A673 (cell line): ENCODE results near the gene MTR. TPM values are rescaled to one million over a fixed set of nuclear protein-coding genes. Genes with fewer than 3 reads are reported as not detected.

ENCODE experiments used
- BruUV-seq: library from RNA; stranded (reverse); fragments of 400-500 nt; replicated peaks from 2 replicates; lab custom pipeline; 2021; lab: Mats Ljungman, UMichigan
- CTCF ChIA-PET: fragments of 300-600 bp; sonication (Branson Sonifier 250); formaldehyde crosslinking; loops from one replicate; lab custom pipeline; 2022; ENCODE audit warnings: antibody characterized with exemption; lab: Charles Lee
- POLR2A ChIA-PET: fragments of 300-600 bp; sonication (Branson Sonifier 250); formaldehyde crosslinking; loops from one replicate; lab custom pipeline; 2022; ENCODE audit warnings: antibody characterized with exemption; ENCODE audit not compliant: low non-redundant PET; lab: Charles Lee
- DNase-seq: peaks from one replicate; pipeline ENCODE4 v3.0.0-alpha.2; 2015; ENCODE audit warnings: low spot score
- H3K27ac ChIP-seq: fragments of 200-600 bp; sonication (generic); 2 replicates; pipeline ENCODE4 v1.5.1; 2016; ENCODE audit warnings: mixed run types, low read depth, mild to moderate bottlenecking, mixed read lengths, antibody characterized with exemption, low read length; ENCODE audit not compliant: poor library complexity, severe bottlenecking
- H3K27me3 ChIP-seq: fragments of 200-600 bp; sonication (generic); replicated peaks from 2 replicates; pipeline ENCODE4 v1.6.1; 2017; ENCODE audit warnings: mixed run types, low read depth, mild to moderate bottlenecking, mixed read lengths, antibody characterized with exemption, low read length; ENCODE audit not compliant: insufficient read depth, poor library complexity
- H3K36me3 ChIP-seq: fragments of 200-600 bp; sonication (generic); 2 replicates; pipeline ENCODE4 v1.6.1; 2016; ENCODE audit warnings: mixed run types, mild to moderate bottlenecking, mixed read lengths, antibody characterized with exemption, low read length; ENCODE audit not compliant: insufficient read depth, poor library complexity, severe bottlenecking
- H3K4me1 ChIP-seq: fragments of 200-600 bp; sonication (generic); 2 replicates; pipeline ENCODE4 v1.6.1; 2017; ENCODE audit warnings: mixed run types, mild to moderate bottlenecking, mixed read lengths, antibody characterized with exemption, low read length; ENCODE audit not compliant: insufficient read depth, poor library complexity, severe bottlenecking
- H3K4me3 ChIP-seq: fragments of 200-600 bp; sonication (generic); 2 replicates; pipeline ENCODE4 v1.5.1; 2016; ENCODE audit warnings: low read depth, mixed run types, mild to moderate bottlenecking, mixed read lengths, low read length; ENCODE audit not compliant: poor library complexity, severe bottlenecking
- H3K9me3 ChIP-seq: fragments of 200-600 bp; sonication (generic); 2 replicates; pipeline ENCODE4 v1.6.1; 2016; ENCODE audit warnings: mixed run types, low read depth, mild to moderate bottlenecking, mixed read lengths, antibody characterized with exemption, low read length; ENCODE audit not compliant: poor library complexity, severe bottlenecking
- EZH2 ChIP-seq: fragments of 200-600 bp; sonication (generic); IDR thresholded peaks from 2 replicates; pipeline ENCODE4 v1.6.1; 2017; ENCODE audit warnings: borderline replicate concordance, low read depth, mild to moderate bottlenecking, mixed read lengths, antibody characterized with exemption, low read length; ENCODE audit not compliant: poor library complexity, severe bottlenecking
- intact Hi-C: fragments of 100-400 bp; cut with micrococcal nuclease; formaldehyde crosslinking; loops from one replicate; pipeline ENCODE4 v1.10.0; 2022; ENCODE audit not compliant: unreplicated experiment
- total RNA-seq: library from RNA; stranded (reverse); gene quantifications from 2 replicates; pipeline ENCODE4 v1.2.3, GENCODE V29; 2021
- TF ChIP-seq, protein P1 (sequence below): fragments of 300-800, 200-600 bp; sonication (generic); conservative IDR thresholded peaks from 2 replicates; pipeline ENCODE4 v1.5.1; 2017; ENCODE audit warnings: low read depth, mild to moderate bottlenecking, antibody characterized with exemption, low read length, moderate library complexity, mixed read lengths

MTR gene
- total RNA-seq, 1 experiment from 2014 or later: 36.0 TPM

DNA sequence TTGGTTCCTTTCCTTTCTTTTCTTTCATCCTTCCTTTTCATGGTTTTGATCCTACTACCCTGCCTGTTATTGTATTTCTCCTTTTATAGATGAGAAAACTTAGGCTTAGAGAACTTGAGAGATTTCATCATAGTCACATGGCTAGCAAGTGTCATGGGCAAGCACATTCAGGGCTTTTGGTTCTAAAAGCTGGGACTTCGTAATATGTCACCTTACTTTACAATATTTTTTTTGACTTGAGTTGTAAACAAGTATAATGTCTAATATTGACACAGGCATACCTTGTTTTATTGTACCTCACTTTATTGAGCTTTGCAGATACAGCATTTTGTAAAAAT, 70.7 kb downstream of the MTR start:
- H3K27me3 ChIP-seq: no peaks in the 10 kb centered on the region
- H3K9me3 ChIP-seq: no peaks in the 10 kb centered on the region
- no peak for TF ChIP-seq EZH2
- TF ChIP-seq, protein P1, sequence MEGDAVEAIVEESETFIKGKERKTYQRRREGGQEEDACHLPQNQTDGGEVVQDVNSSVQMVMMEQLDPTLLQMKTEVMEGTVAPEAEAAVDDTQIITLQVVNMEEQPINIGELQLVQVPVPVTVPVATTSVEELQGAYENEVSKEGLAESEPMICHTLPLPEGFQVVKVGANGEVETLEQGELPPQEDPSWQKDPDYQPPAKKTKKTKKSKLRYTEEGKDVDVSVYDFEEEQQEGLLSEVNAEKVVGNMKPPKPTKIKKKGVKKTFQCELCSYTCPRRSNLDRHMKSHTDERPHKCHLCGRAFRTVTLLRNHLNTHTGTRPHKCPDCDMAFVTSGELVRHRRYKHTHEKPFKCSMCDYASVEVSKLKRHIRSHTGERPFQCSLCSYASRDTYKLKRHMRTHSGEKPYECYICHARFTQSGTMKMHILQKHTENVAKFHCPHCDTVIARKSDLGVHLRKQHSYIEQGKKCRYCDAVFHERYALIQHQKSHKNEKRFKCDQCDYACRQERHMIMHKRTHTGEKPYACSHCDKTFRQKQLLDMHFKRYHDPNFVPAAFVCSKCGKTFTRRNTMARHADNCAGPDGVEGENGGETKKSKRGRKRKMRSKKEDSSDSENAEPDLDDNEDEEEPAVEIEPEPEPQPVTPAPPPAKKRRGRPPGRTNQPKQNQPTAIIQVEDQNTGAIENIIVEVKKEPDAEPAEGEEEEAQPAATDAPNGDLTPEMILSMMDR: no peak
- intact Hi-C loops: no loop called here
- CTCF ChIA-PET: no interaction called here
- no peak overlapping the region for H3K27ac ChIP-seq
- no peak overlapping the region for H3K4me3 ChIP-seq
- peaks cover 20% of the 10 kb centered on the region for H3K36me3 ChIP-seq
- H3K4me1 ChIP-seq: no peaks in the 10 kb centered on the region
- BruUV-seq: no TSS peak
- POLR2A ChIA-PET: no interaction called here
- DNase-seq: no peak

- Histone ChIP-seq H3K4me3 (no peak overlapping the region), H3K9me3 (no peaks in the 10 kb centered on the region), H3K27me3 (no peaks in the 10 kb centered on the region), H3K4me1 (no peaks in the 10 kb centered on the region), H3K36me3 (peaks cover 12% of the 10 kb centered on the region), H3K27ac (no peak overlapping the region)
- ChIA-PET POLR2A (no interaction called here), CTCF (no interaction called here)
- DNase-seq: peak; percentile 54
- intact Hi-C loops: loop anchor here (1.0 kb wide), 1 partner anchor 260 kb away; no protein-coding TSS in a partner anchor
- BruUV-seq: no TSS peak
- no peak for TF ChIP-seq EZH2
- TF ChIP-seq, protein P1: peak; percentile 75
These were observed 73.8 kb downstream of the MTR start for GRCh38 chr1:236868625-236869467.

- Histone ChIP-seq H3K9me3 (no peaks in the 10 kb centered on the region), H3K27me3 (no peaks in the 10 kb centered on the region), H3K36me3 (peaks cover 12% of the 10 kb centered on the region), H3K4me1 (no peaks in the 10 kb centered on the region), H3K4me3 (no peak overlapping the region), H3K27ac (no peak overlapping the region)
- CTCF ChIA-PET: no interaction called here
- POLR2A ChIA-PET: no interaction called here
- no TSS peak for BruUV-seq
- TF ChIP-seq, protein P1: no peak
- TF ChIP-seq EZH2: no peak
- DNase-seq: no peak
- intact Hi-C loops: loop anchor here (1.0 kb wide), 1 partner anchor 261 kb away; no protein-coding TSS in a partner anchor
These were observed 74.8 kb downstream of the MTR start for GRCh38 chr1:236869911-236870310.
